ENCODE data around the gene BTG4.

DNA sequence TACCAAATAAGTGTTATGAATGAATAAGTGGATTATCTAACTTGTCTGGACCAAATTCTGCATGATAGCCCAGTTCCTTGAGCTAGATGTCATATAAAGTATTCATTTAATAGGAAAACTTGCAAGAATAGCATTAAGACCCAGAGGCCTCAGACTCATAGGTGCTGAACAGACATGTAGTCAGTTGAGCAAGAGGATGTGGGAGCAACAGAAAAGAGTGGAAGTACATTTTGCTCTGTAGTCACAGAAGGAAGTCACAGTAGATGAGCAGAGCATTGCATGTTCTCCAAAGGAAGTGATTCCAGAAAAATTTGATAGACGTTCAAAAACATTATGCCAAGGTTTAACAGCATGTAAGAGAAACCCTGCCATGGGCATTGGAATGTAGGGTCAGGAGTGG, 11.9 kb upstream of the BTG4 start:
- no peak for TF ChIP-seq POLR2AphosphoS5 (IDR thresholded peaks at IDR 0.05; ENCODE audit: low read depth, low read length)
- TF ChIP-seq REST (IDR thresholded peaks at IDR 0.05; ENCODE audit: insufficient read depth in 1 of 2, low read depth in 2 of 2, low read length in 2 of 2) = no peak
- no peak for TF ChIP-seq TAF1 (IDR thresholded peaks at IDR 0.05; ENCODE audit: borderline replicate concordance, insufficient read depth, low read length)
- no peak for TF ChIP-seq SIN3A (IDR thresholded peaks at IDR 0.05; ENCODE audit: borderline replicate concordance, insufficient read depth, low read length)
- no peak for TF ChIP-seq FOXP2 (optimal IDR thresholded peaks at IDR 0.05; ENCODE audit: borderline replicate concordance, extremely low read depth, extremely low read length, insufficient read depth)

Data from PFSK-1 (cell line).